ENCODE data around the gene KMO.

KMO gene

GRCh38 chr1:241542199-241542907 lies 10.2 kb downstream of the KMO start:
- Histone ChIP-seq H3K36me3 (no peaks in the 10 kb centered on the region), H3K27ac (no peak overlapping the region), H3K9me3 (ENCODE audit: severe bottlenecking) (no peaks in the 10 kb centered on the region), H3K27me3 (ENCODE audit: insufficient read depth, low read depth, severe bottlenecking) (no peaks in the 10 kb centered on the region), H3K4me3 (ENCODE audit: low read depth, low read length) (no peak overlapping the region)
- DNase-seq = no peak
- TF ChIP-seq, protein P1, sequence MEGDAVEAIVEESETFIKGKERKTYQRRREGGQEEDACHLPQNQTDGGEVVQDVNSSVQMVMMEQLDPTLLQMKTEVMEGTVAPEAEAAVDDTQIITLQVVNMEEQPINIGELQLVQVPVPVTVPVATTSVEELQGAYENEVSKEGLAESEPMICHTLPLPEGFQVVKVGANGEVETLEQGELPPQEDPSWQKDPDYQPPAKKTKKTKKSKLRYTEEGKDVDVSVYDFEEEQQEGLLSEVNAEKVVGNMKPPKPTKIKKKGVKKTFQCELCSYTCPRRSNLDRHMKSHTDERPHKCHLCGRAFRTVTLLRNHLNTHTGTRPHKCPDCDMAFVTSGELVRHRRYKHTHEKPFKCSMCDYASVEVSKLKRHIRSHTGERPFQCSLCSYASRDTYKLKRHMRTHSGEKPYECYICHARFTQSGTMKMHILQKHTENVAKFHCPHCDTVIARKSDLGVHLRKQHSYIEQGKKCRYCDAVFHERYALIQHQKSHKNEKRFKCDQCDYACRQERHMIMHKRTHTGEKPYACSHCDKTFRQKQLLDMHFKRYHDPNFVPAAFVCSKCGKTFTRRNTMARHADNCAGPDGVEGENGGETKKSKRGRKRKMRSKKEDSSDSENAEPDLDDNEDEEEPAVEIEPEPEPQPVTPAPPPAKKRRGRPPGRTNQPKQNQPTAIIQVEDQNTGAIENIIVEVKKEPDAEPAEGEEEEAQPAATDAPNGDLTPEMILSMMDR (IDR thresholded peaks at IDR 0.05; ENCODE audit: low read depth, low read length) = no peak

GRCh38 chr1:241548008-241548407 lies 15.8 kb downstream of the KMO start:
- H3K27me3 ChIP-seq (ENCODE audit: insufficient read depth, low read depth, severe bottlenecking) = peaks cover 4% of the 10 kb centered on the region
- H3K36me3 ChIP-seq = no peaks in the 10 kb centered on the region
- no peak for DNase-seq
- TF ChIP-seq, protein P1 (IDR thresholded peaks at IDR 0.05; ENCODE audit: low read depth, low read length) = no peak
- no peaks in the 10 kb centered on the region for H3K9me3 ChIP-seq (ENCODE audit: severe bottlenecking)
- no peak overlapping the region for H3K4me3 ChIP-seq (ENCODE audit: low read depth, low read length)
- H3K27ac ChIP-seq = no peak overlapping the region

- Histone ChIP-seq H3K4me3 (ENCODE audit: low read depth, low read length) (no peak overlapping the region), H3K9me3 (ENCODE audit: severe bottlenecking) (no peaks in the 10 kb centered on the region), H3K36me3 (no peaks in the 10 kb centered on the region), H3K27ac (no peak overlapping the region), H3K27me3 (ENCODE audit: insufficient read depth, low read depth, severe bottlenecking) (peaks cover 4% of the 10 kb centered on the region)
- TF ChIP-seq, protein P1 (IDR thresholded peaks at IDR 0.05; ENCODE audit: low read depth, low read length) = no peak
- DNase-seq = no peak
Observed at GRCh38 chr1:241550318-241550717, 18.1 kb downstream of the KMO start.

DNA sequence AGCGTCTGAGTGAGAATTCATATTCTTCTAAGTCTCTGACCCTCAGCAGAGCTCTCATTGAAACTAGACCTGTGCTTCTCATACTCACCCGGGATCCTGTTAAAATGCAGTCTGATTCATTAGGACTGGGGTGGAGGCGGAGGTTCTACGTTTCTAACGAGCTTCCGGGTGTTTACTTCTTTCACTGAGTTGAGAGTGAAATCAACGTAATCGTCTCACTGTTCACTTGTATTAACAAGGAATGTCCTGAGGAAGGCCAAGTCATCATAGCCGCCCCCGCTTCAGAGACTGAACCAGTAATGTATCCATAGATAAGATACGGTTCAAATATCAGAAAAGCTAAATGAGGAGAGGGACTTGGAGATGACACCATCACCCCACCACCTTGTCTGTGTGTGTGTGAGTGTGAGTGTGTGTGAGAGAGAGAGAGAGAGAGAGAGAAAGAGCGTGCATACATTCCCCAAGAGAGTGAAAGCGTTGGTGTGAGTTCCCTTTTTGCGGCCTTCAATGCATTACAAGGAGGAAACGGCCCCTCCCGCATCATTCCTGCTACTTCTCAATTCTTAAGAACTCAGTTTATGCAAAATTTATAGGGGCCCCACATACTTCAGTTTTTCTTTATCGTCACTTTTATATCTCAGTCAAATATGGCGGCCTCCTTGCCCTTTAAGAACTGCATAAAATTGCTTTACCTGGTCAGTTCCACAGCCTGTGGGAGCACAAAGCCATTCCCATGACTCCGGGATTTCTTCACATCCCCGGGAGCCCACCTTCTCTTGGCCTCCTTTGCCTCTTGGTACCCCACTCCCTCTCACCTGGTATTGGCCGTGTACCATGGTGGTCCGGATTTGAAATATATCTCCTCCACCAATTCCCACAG lies 19.8 kb downstream of the KMO start:
- no peaks in the 10 kb centered on the region for H3K36me3 ChIP-seq
- H3K27me3 ChIP-seq (ENCODE audit: insufficient read depth, low read depth, severe bottlenecking) = peaks cover 4% of the 10 kb centered on the region
- H3K4me3 ChIP-seq (ENCODE audit: low read depth, low read length) = no peak overlapping the region
- H3K9me3 ChIP-seq (ENCODE audit: severe bottlenecking) = no peaks in the 10 kb centered on the region
- TF ChIP-seq, protein P1 (IDR thresholded peaks at IDR 0.05; ENCODE audit: low read depth, low read length) = no peak
- no peak for DNase-seq
- no peak overlapping the region for H3K27ac ChIP-seq

GRCh38 chr1:241553886-241554592 lies 21.9 kb downstream of the KMO start:
- TF ChIP-seq, protein P1 (IDR thresholded peaks at IDR 0.05; ENCODE audit: low read depth, low read length) = no peak

More at GRCh38 chr1:241553886-241554592, 21.9 kb downstream of the KMO start:
- Histone ChIP-seq H3K9me3 (ENCODE audit: severe bottlenecking) (no peaks in the 10 kb centered on the region), H3K36me3 (no peaks in the 10 kb centered on the region), H3K27me3 (ENCODE audit: insufficient read depth, low read depth, severe bottlenecking) (peaks cover 4% of the 10 kb centered on the region), H3K4me3 (ENCODE audit: low read depth, low read length) (no peak overlapping the region), H3K27ac (no peak overlapping the region)
- DNase-seq = no peak
